Fibroblast of upper back skin (primary cell): Measurements from ENCODE around the gene PCDH15.
"Not testable (repeated sequence)": the region's sequence is repeated elsewhere in the genome, so short reads cannot be mapped to it uniquely, and the experiment has no call there.

Source experiments
- DNase-seq: peaks from one replicate; pipeline ENCODE4 v3.0.0-alpha.2; 2013

Gene PCDH15

GRCh38 chr10:53952698-53953630 is 848.1 kb downstream of the PCDH15 start:
- no peak for DNase-seq

- no peak for DNase-seq
These were observed 861.4 kb downstream of the PCDH15 start for GRCh38 chr10:53939654-53940053.

- DNase-seq, result no peak
These were observed 870.4 kb downstream of the PCDH15 start for GRCh38 chr10:53930648-53931047.

GRCh38 chr10:53924051-53924700 is 876.9 kb downstream of the PCDH15 start:
- DNase-seq, result not testable (repeated sequence)

GRCh38 chr10:53918755-53919154 is 882.3 kb downstream of the PCDH15 start:
- DNase-seq, result no peak

- no peak for DNase-seq
These were observed 891.2 kb downstream of the PCDH15 start for GRCh38 chr10:53909791-53910190.

GRCh38 chr10:53904506-53905241 is 896.4 kb downstream of the PCDH15 start:
- no peak for DNase-seq

GRCh38 chr10:53903756-53904155 is 897.3 kb downstream of the PCDH15 start:
- DNase-seq, result no peak

- no peak for DNase-seq
These were observed 901.4 kb downstream of the PCDH15 start for GRCh38 chr10:53899463-53900160.

- no peak for DNase-seq
These were observed 902.5 kb downstream of the PCDH15 start for GRCh38 chr10:53898532-53898931.

- DNase-seq, result no peak
These were observed 906.9 kb downstream of the PCDH15 start for GRCh38 chr10:53894145-53894544.

- no peak for DNase-seq
These were observed 908.0 kb downstream of the PCDH15 start for GRCh38 chr10:53893061-53893460.

GRCh38 chr10:53886325-53887300 is 914.4 kb downstream of the PCDH15 start:
- DNase-seq, result no peak

GRCh38 chr10:53864846-53865245 is 936.2 kb downstream of the PCDH15 start:
- no peak for DNase-seq

- DNase-seq, result no peak
These were observed 948.4 kb downstream of the PCDH15 start for GRCh38 chr10:53852450-53853175.

- no peak for DNase-seq
These were observed 954.2 kb downstream of the PCDH15 start for GRCh38 chr10:53846809-53847208.

GRCh38 chr10:53843736-53844362 is 957.2 kb downstream of the PCDH15 start:
- no peak for DNase-seq

GRCh38 chr10:53841483-53842145 is 959.4 kb downstream of the PCDH15 start:
- no peak for DNase-seq

- no peak for DNase-seq
These were observed 960.4 kb downstream of the PCDH15 start for GRCh38 chr10:53840653-53841052.
